G401.6 (cell line): ENCODE results near the gene PRSS12.

Experiments
- FAIRE-seq: peaks from 2 replicates; lab custom pipeline; 2012; peaks lifted over from hg19 to GRCh38; lab: Jason Lieb, UNC

Gene PRSS12

GRCh38 chr4:118357601-118358000 lies 4.8 kb upstream of the PRSS12 start:
- no peak for FAIRE-seq

- no peak for FAIRE-seq
These were observed 3.9 kb upstream of the PRSS12 start for GRCh38 chr4:118356731-118357130.

GRCh38 chr4:118356111-118356510 lies 3.3 kb upstream of the PRSS12 start:
- FAIRE-seq, result no peak

GRCh38 chr4:118354913-118355312 lies 2.1 kb upstream of the PRSS12 start:
- FAIRE-seq, result no peak

- FAIRE-seq, result no peak
These were observed 779 bp upstream of the PRSS12 start for GRCh38 chr4:118353534-118354030.

- no peak for FAIRE-seq
These were observed 664 bp downstream of the PRSS12 start for GRCh38 chr4:118351851-118352827.

GRCh38 chr4:118350961-118351360 lies 1.8 kb downstream of the PRSS12 start:
- no peak for FAIRE-seq

GRCh38 chr4:118348886-118349285 lies 3.9 kb downstream of the PRSS12 start:
- no peak for FAIRE-seq

- no peak for FAIRE-seq
These were observed 6.3 kb downstream of the PRSS12 start for GRCh38 chr4:118346495-118346894.

- FAIRE-seq, result no peak
These were observed 7.0 kb downstream of the PRSS12 start for GRCh38 chr4:118345813-118346212.

GRCh38 chr4:118344801-118345200 lies 8.0 kb downstream of the PRSS12 start:
- FAIRE-seq, result no peak

GRCh38 chr4:118343501-118343900 lies 9.3 kb downstream of the PRSS12 start:
- FAIRE-seq, result no peak

GRCh38 chr4:118340109-118340508 lies 12.7 kb downstream of the PRSS12 start:
- no peak for FAIRE-seq

GRCh38 chr4:118338981-118339765 lies 13.6 kb downstream of the PRSS12 start:
- no peak for FAIRE-seq

- no peak for FAIRE-seq
These were observed 14.3 kb downstream of the PRSS12 start for GRCh38 chr4:118338518-118338917.

GRCh38 chr4:118337954-118338353 lies 14.8 kb downstream of the PRSS12 start:
- FAIRE-seq, result no peak

GRCh38 chr4:118335774-118336173 lies 17.0 kb downstream of the PRSS12 start:
- no peak for FAIRE-seq

- no peak for FAIRE-seq
These were observed 17.5 kb downstream of the PRSS12 start for GRCh38 chr4:118335324-118335723.

GRCh38 chr4:118331352-118331751 lies 21.5 kb downstream of the PRSS12 start:
- no peak for FAIRE-seq

GRCh38 chr4:118329849-118330248 lies 23.0 kb downstream of the PRSS12 start:
- no peak for FAIRE-seq

GRCh38 chr4:118327554-118328241 lies 25.1 kb downstream of the PRSS12 start:
- FAIRE-seq, result no peak

GRCh38 chr4:118326585-118326984 lies 26.2 kb downstream of the PRSS12 start:
- no peak for FAIRE-seq
